Measurements from ENCODE around the gene NAALADL2.
"Not testable (repeated sequence)": the region's sequence is repeated elsewhere in the genome, so short reads cannot be mapped to it uniquely, and the experiment has no call there.

NAALADL2 gene

DNA sequence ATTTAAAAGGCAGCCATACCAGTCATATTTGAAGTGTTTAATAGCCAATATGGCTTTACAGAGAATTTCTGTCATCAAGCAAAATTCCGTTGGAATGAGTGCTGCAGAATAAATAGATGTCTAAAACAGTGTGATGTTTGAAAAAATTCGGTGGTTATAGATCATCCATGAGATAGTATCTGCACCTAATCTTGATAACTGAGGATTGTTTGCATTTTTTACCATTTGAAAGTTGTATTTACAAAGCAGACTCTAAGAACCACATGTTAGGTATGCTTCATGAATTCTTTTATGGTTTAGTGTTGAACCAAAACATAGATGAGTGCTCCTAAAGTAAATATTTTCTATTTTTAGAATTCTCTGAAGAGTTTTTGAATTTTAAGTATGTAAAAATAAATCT lies 476.1 kb downstream of the NAALADL2 start:
- no peak for DNase-seq

DNA sequence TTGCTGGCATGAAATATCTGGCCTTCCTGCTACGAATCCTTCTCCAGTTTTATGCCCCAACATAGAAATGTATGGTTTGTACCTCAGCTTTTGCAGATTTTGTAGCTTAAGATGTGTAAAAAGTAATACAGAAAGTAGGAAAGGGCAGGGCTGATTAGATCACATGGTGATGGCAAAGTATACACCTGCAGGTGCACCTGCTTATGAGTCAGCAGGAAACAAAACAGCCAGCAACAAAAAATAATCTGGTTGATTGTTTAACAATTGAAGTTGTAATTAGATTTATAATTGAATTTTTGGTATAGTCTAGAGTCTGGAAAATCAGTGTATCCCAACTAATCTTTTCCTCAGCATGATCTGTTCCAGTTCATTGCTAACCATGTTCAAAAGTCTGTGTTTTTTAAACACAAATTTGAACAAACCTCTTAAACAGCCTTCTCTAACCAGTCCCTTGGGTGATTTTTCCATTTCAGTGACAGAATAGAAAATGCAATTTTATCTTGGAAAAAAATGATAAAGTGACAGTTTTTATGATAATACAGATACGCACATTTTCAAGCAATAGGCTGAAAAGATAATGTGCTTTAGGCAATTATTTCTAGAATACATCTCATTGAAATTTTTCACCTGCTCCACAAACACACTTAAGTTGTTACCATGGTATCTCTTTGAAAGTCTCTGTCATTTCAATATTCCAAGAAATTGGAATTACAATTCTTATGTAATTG lies 477.4 kb downstream of the NAALADL2 start:
- DNase-seq: no peak

DNA sequence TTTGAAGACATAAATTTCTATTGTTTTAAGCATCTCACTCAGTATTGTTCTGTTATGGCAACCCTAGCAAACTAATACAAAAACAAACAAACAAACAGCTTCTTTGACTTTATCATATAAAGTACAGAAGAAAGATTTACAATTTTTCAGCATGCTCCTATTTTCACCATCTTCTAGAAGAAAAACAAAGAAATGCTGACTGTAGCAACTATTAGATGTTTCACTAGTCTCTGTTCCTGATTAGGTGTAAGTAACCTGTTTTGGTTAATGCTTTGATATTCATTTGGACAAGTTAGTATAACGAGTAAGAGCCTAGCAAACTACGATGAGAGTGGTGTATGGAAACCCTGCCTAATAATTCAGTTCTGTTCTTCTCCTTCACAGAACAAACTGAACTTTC lies 478.5 kb downstream of the NAALADL2 start:
- no peak for DNase-seq

DNA sequence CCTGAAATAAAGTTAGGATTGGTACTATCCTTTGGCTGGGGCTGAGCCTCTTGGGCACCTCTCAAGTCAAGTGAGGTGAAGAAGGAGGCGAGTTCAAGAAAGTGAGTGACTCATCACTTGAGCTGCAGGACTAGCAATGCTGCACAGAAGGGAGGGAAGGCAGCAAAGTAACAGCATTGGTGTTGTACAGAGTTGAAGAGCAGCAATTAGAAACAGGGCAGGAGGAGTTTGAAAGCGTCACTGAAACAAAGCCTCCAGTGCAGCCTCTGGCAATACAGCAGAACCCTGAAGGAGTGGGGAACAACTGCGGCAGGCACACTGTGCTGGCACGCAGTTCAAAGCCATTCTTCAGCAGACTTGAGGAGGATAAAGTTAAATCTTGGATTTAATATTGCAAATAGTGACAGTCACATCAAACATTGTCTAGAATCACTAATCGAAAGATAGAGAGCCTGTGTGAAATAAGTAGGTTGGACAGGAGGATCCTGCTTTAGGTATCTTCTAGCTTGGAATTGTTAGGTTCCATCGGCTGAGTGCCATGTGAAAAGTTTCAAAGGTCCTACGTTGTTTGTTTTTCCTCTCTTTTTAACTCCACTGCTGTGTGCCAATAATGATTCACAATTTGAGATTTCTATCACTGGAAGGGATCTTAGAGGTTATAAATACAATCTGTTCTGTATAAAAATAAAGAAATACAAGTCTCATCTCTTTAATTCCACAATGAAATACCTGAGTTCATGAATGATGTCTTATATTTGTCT lies 479.8 kb downstream of the NAALADL2 start:
- no peak for DNase-seq

DNA sequence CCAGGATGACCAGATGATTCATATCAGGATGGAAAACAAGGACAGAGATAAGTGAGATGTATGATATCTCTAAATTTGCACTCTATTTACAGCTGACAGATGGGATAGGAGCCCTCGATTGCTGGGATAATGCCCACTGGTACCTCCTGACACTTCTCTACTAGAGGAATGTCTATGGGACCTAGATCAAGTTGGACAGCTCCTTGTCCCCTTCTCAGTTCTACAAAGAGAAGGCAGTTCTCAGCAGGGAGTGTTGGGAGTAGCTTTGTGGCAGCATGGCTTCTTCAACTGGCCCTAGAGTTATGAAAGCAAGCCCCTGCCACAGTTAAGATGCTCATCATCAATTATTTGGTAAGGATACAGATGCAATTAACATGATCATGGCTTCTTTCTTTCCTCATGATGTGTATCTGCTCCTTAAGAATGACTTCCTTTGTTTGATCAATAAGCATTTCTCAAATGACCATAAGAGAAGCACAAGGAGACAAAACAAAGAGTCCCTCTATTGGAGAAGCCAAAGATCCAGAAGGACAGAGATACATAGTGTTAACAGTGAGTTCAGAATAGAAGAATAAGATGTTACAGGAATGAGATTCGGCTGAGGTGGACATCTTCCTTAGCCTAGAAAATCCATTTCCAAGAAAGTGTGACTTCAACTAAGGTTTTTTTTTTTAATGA lies 481.3 kb downstream of the NAALADL2 start:
- DNase-seq: no peak

DNA sequence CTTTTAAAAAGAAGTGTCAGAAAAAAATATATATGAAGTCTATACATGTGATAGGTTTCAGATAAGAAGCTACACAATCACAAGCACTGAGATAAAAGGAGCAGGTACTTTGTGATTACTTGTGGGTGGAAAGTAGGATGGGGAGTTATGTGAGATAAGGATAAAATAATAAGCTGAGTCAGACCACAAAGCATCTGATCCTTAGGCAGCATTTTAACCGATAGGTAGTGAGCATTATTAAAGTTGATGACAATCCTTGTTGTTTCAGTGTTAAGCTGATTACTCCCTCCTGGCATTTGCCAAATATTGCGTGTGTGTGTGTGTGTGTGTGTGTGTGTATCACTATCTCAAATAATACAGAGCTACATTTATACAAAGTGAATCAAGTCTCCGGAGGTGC lies 483.1 kb downstream of the NAALADL2 start:
- no peak for DNase-seq

DNA sequence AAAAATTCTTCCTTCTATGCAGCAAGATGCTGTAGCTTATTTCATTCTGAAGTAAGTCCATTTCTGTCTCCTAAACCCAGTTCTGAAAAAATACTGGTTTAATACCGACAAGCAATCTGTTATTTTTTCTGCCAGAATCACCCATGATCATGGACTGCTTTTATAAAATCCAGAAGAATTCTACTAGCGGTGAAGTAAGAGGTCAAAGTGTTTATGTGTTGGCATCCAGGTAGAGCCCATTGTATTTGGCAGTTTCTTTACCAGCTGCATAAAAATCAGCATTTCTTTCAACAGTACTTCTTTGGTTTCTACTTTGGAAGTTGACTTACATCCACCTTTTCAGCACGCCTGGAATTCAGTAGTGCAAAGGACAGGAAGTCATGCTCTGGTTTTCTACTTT lies 484.8 kb downstream of the NAALADL2 start:
- DNase-seq: no peak

DNA sequence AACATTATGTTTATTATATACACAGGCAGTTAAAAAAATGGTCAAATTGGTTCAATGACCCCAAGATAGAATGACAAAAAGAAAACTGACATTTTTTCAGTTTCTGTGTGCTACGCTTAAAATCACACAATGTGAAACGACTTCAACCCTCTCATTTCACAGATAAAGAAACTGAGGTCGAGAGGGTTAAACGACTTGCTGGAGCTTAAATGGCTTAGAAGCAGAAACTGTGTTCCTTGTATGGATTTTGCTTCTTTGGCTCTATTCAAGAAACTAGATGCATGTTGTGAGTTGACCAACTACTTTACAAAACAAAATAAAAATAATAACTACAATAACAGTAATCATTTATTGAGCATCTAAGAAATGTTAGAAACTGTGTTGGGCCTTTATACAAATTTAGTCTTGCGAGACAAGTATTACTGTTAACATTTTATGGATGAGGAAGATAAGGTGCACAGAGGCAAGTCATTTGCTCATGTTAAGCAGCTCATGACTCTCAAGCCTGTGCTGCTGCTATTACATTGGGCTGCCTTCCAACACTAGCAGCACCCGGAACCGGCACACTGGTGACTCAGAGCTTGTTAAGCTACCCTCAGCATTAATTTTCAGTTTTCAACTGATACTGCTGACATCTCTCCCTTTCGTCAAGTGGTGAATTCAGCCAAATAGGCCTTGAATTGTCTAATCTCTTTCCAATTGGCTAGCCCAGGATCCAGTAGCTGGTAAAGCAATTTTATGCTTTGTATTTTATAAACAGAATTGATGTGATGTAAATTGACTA lies 487.6 kb downstream of the NAALADL2 start:
- DNase-seq: no peak

DNA sequence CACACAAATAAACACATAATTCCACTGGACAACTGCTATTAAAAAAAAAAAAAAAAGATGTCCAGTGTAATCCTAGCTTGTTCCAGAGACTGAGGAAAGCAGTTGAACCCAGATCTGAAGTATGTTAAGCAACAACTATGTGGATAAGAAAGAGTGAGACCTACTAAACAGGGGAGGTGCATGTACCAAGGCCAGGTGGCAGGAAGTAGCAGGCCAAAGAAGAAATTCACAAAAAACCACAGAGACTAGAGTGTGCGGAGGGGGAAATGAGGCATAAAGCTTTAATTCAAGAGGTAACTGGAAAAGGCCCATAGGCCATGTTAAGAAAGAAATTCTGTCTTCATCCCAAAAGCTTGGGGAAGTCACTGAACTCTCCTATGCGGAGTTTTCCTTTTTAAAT lies 490.0 kb downstream of the NAALADL2 start:
- no peak for DNase-seq

DNA sequence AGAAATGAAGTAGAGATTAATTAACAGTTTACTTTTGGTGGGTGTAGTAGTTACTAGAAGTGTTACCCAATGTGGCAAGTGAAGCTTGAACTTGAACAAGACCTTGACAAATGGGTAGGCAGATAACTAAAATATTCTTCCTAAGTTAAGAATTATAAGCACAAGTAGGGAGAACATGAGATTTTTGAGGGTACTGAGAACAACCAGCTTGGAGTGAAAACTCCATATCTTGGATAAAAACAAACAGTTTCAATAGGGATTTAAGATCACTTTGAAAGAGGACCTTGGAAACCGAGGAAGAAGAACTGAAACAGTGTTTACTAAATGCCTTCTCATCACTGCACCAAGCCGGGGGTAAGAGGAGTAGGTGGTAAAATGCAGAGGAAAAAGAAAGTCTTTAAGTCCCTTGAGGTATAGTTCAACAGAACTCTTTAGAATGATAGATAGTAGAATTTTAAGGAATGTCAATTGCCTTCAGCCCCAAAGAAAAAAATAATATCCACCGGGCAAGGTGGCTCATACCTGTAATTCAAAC lies 496.7 kb downstream of the NAALADL2 start:
- DNase-seq: no peak

DNA sequence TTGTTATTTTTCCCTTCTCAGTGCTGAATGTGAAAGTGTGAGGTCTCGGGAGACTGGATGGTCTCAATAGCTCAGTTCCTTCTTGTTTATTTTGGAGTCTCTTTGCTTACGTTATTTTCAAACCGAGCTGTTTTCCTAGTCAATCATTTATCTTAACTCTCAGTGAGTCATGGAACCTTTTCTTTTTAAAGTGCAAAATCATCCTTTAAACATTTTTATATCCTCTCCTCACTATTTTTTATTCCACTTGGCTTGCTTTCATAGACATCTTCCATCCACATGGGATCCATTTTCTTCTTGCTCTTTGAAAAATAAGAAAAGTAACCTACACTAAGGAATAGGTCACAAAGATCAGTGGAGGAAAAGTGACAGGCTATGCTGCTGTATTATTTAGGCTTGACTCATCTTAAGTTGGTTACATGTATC lies 497.8 kb downstream of the NAALADL2 start:
- DNase-seq: no peak

DNA sequence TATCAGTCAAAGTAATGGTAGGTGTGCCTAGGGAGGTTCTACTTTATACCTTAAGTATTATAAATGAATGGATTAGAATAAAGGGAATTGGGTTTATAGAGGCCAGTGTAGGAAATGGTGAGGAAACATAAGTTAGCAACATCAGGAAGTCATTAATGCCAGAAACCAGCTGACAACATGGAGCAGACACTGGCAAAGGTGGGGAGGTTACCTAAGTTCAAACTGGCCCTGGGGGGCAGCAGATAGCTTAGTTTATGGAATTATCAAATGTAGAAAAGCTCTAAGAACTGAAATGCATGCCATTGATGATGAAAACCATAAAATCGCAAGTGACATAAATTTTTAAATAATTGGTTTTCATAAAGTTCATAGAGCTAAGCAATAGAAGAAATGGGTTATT lies 498.6 kb downstream of the NAALADL2 start:
- no peak for DNase-seq

DNA sequence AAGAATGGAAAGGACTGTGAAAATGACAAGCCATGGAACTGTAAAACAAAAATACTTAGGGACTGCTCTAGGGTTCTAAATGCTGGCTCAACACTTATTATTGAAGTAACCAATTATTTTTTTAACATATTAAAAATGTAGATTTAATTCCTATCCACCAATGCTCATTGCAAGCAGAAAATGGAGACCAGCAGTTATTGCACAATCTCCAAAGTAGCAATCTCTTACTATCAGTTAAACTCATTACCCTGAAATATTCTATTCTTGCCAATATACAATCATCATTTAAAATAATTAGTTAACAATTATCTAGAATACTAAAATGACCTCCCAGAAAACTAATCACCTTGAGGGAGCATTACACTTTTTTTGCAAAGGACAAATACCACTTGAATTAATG lies 499.8 kb downstream of the NAALADL2 start:
- DNase-seq: no peak

DNA sequence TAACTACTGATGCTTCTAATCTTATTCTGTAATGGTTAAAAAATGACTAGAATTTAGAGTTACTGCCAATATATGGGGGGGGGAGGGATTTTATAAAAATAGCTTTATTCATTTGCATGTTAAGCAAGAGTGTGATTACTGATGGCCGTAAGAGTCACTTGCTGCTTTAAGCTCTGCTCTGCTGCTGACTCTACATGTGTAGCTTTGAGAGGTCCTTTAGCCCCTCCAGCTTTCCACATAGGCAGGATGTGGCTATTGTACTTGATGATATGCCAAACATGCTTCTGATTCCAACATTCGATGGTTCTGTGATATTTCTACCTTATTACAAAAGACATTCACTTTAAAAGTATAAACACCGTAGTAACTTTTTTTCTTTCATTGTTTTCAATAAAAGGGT lies 511.3 kb downstream of the NAALADL2 start:
- not testable (repeated sequence) for DNase-seq

DNA sequence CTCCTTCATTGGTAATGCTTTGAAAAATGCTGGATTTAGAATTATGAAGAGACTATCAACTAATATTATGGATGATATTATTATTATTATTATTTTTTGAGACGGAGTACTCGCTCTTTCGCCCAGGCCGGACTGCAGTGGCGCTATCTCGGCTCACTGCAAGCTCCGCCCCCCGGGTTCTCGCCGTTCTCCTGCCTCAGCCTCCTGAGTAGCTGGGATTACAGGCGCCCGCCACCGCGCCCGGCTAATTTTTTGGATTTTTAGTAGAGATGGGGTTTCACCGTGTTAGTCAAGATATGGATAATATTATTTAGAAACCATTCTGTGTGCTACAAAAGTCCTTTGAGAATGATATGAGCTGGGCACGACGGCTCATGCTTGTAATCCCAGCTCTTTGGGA lies 512.1 kb downstream of the NAALADL2 start:
- not testable (repeated sequence) for DNase-seq

DNA sequence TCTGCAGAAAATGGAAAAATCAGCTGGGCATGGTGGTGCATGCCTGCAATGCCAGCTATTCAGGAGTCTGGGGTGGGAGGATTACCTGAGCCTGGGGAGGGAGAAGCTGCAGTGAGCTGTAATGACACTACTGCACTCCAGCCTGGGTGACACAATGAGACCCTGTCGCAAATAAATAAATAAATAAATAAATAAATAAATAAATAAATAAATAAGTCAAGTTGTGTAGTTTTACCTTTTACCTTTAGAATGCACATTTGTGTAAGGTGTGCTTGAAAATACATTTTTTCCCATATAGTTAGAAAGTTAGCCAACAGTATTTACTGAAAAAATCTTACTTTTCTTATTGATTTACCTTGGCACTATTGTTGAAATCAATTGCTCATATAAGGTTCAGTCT lies 515.6 kb downstream of the NAALADL2 start:
- no peak for DNase-seq

DNA sequence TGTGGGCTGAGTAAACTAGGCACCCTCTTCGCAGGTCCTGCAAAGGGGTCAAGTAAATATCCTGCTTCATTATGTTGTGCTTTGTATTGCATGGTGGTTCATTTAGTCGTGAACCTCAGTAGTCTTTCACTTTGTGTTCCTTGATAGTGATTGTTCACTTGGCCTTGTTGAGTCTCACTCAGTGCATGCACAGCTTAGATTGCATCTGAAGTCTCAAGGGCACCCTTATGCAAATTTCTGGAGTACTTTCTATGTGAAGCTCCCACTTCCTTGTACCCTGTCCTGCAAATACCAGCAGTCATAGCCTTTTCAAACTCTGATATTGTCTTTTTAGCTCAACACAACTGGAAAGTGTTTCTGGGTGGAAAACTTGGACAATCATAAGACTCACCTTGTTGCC lies 519.2 kb downstream of the NAALADL2 start:
- no peak for DNase-seq

DNA sequence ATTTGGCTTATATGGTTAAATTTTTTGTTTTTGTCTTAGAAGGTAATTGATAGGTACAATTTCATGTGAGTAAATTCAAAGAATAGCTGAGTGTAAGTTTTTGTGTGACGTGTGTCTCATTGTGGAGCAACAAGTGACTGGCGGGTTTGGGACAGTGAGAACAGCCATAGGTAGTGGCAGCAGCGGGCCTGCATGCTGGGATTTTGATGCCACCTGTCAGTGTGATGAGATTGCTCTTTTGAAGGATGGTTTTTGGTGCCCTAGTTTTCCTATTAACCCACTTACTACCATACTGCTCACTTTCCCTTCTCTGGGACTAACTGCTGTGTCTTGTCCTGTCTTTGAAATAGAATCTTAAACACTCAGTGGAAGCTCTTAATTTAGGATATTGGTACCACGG lies 522.6 kb downstream of the NAALADL2 start:
- DNase-seq: no peak

DNA sequence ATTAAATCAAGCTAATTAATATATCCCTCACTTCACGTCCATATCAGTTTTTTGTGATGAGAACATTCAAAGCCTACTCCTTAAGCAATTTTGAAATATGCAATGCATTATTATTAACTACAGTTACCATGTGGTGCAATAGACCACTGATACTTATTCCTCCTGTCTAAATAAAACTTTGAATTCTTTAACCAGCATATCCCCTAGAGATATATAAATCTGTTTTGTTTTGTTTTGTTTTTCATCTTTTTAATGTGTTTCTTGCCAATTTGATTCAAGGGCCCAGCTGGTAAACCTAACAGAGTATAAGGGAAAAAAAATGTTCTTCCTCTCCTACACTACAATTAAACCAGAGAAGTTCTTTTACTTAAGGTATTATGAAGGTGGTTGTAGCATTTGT lies 524.2 kb downstream of the NAALADL2 start:
- no peak for DNase-seq

DNA sequence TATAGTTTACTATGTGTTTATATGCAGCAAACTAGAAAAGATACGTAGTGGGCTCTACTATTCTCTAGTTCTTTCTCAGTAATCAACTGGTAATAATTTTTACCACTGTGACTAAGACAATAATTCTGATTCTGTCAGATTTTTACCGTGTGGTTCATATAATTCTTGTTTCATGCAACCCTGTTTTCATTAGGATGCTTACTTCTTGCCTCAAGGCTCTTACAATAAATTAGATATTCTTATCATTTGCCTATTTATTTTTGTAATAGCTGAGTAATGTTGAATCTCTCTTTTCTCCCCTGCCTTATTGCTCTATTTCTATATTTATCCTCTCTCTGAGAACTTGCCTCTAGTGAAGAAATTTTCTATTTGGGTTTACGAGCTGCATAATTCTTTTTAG lies 524.7 kb downstream of the NAALADL2 start:
- DNase-seq: no peak

DNA sequence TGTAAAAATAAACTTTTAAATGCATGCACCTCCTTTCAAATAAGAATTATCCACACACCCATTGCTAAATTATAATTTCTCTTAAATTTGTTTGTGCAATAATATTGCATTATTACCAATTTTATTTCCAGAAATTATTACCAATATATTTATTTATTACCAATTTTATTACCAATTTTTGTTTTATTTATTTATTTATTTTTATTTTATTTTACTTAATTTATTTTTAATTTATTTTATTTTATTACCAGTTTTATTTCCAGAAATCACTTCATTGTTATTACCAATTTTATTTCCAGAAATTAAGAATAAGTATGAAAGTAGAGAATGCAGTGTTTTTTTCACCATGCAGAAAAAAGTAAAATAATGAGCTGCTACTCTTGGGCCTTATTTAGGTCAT lies 525.4 kb downstream of the NAALADL2 start:
- DNase-seq: no peak

DNA sequence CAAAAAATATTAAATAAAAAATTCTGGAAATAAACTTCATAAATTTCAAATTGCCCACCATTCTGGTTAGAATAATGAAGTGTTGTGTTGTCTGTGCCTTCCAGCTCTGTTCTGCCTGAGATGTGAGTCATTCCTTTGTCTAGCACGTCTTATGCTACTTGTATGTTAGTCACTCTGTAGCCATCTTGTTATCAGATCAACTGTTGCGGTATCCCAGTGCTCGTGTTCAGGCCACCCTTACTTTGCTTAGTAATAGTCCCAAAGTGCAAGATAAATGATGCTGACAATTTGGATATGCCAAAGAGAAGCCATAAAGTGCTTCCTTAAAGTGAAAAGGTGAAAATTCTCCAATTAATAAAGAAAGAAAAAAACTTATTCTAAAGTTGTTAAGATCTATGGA lies 527.5 kb downstream of the NAALADL2 start:
- no peak for DNase-seq

DNA sequence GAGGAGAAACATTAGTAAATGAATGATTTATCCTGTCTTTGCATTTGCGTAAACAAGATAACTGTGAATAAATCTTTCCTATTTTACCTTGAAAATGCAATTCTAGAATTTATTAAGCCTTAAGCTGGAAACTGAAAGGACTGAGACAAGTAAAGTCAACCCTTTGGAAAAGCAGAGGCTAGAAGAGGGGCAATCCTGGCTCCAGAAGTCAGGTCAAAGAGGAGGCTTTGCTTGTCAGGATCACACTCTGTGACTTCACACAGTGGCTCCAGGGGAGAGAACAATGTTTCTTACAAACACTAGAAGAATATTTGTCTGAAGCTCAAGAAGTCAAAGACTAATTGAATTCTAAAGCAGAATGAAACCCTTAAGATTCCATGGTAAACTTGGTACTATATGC lies 530.4 kb downstream of the NAALADL2 start:
- DNase-seq: no peak

All from activated CD4-positive, alpha-beta T cell treated with anti-CD3 and anti-CD28 coated beads for 48 hours (primary cell).